HCT116 (cell line): ENCODE data around the gene PDGFA.

Experiments
- CEBPB ChIP-seq: IDR thresholded peaks from 2 replicates; pipeline ENCODE4 v1.6.1; 2012; ENCODE audit warnings: low read depth
- EGR1 ChIP-seq: IDR thresholded peaks from 2 replicates; pipeline ENCODE4 v1.6.1; 2012; ENCODE audit warnings: low read depth
- EZH2 ChIP-seq: fragments of 200-600 bp; sonication (generic); IDR thresholded peaks from 2 replicates; pipeline ENCODE4 v1.6.1; 2017; ENCODE audit warnings: antibody characterized with exemption, mixed run types
- EZH2phosphoT487 ChIP-seq: fragments of 200-600 bp; IDR thresholded peaks from 2 replicates; pipeline ENCODE4 v1.6.1; 2018; ENCODE audit warnings: antibody characterized with exemption, borderline replicate concordance
- MAX ChIP-seq: IDR thresholded peaks from 2 replicates; pipeline ENCODE4 v1.6.1; 2012
- POLR2A ChIP-seq: IDR thresholded peaks from 2 replicates; pipeline ENCODE4 v1.7.0; 2011; ENCODE audit warnings: borderline replicate concordance; ENCODE audit not compliant: insufficient read depth, insufficient read length; ENCODE audit errors: extremely low read depth
- POLR2AphosphoS5 ChIP-seq: IDR thresholded peaks from 2 replicates; pipeline ENCODE4 v1.6.1; 2011; ENCODE audit warnings: mild to moderate bottlenecking, low read depth, low read length, moderate library complexity
- RAD21 ChIP-seq: IDR thresholded peaks from 2 replicates; pipeline ENCODE4 v1.6.1; 2012; ENCODE audit warnings: low read depth, mild to moderate bottlenecking
- SIN3A ChIP-seq: IDR thresholded peaks from 2 replicates; pipeline ENCODE4 v1.6.1; 2012; ENCODE audit warnings: low read depth
- ZNF274 ChIP-seq: fragments of 200-500 bp; sonication (Bioruptor generic); IDR thresholded peaks from 2 replicates; pipeline ENCODE4 v1.6.1; 2014; ENCODE audit warnings: mild to moderate bottlenecking, low read depth, low read length, inconsistent platforms
- TF ChIP-seq, protein P1 (sequence below): IDR thresholded peaks from 2 replicates; pipeline ENCODE4 v1.6.1; 2012; ENCODE audit warnings: low read depth
- TF ChIP-seq, protein P2 (sequence below), 3 experiments: fragments of 200-600 bp in 1 of 3; sonication (generic) in 1 of 3; IDR thresholded peaks in 2 of 3; conservative IDR thresholded peaks in 1 of 3; 2 replicates each; pipeline ENCODE4 v1.5.1; 2012 to 2017; ENCODE audit warnings: low read depth in 2 of 3, low read length in 2 of 3, antibody characterized with exemption in 1 of 3, borderline replicate concordance in 1 of 3, control low read depth in 1 of 3, mild to moderate bottlenecking in 1 of 3, mixed read lengths in 1 of 3, mixed run types in 1 of 3, moderate library complexity in 1 of 3; ENCODE audit not compliant: insufficient read depth in 1 of 3
- TF ChIP-seq, protein P3 (sequence below): IDR thresholded peaks from 2 replicates; pipeline ENCODE4 v1.6.1; 2012

GRCh38 chr7:522071-522950 lies 2.7 kb upstream of the PDGFA start:
- TF ChIP-seq, protein P1, sequence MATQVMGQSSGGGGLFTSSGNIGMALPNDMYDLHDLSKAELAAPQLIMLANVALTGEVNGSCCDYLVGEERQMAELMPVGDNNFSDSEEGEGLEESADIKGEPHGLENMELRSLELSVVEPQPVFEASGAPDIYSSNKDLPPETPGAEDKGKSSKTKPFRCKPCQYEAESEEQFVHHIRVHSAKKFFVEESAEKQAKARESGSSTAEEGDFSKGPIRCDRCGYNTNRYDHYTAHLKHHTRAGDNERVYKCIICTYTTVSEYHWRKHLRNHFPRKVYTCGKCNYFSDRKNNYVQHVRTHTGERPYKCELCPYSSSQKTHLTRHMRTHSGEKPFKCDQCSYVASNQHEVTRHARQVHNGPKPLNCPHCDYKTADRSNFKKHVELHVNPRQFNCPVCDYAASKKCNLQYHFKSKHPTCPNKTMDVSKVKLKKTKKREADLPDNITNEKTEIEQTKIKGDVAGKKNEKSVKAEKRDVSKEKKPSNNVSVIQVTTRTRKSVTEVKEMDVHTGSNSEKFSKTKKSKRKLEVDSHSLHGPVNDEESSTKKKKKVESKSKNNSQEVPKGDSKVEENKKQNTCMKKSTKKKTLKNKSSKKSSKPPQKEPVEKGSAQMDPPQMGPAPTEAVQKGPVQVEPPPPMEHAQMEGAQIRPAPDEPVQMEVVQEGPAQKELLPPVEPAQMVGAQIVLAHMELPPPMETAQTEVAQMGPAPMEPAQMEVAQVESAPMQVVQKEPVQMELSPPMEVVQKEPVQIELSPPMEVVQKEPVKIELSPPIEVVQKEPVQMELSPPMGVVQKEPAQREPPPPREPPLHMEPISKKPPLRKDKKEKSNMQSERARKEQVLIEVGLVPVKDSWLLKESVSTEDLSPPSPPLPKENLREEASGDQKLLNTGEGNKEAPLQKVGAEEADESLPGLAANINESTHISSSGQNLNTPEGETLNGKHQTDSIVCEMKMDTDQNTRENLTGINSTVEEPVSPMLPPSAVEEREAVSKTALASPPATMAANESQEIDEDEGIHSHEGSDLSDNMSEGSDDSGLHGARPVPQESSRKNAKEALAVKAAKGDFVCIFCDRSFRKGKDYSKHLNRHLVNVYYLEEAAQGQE, result no peak
- TF ChIP-seq POLR2AphosphoS5 (no peak), EZH2 (no peak), EGR1 (no peak), SIN3A (no peak), POLR2A (no peak), MAX (no peak), RAD21 (no peak), EZH2phosphoT487 (no peak), CEBPB (no peak), ZNF274 (no peak)
- TF ChIP-seq, protein P2, sequence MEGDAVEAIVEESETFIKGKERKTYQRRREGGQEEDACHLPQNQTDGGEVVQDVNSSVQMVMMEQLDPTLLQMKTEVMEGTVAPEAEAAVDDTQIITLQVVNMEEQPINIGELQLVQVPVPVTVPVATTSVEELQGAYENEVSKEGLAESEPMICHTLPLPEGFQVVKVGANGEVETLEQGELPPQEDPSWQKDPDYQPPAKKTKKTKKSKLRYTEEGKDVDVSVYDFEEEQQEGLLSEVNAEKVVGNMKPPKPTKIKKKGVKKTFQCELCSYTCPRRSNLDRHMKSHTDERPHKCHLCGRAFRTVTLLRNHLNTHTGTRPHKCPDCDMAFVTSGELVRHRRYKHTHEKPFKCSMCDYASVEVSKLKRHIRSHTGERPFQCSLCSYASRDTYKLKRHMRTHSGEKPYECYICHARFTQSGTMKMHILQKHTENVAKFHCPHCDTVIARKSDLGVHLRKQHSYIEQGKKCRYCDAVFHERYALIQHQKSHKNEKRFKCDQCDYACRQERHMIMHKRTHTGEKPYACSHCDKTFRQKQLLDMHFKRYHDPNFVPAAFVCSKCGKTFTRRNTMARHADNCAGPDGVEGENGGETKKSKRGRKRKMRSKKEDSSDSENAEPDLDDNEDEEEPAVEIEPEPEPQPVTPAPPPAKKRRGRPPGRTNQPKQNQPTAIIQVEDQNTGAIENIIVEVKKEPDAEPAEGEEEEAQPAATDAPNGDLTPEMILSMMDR (IDR thresholded peaks at IDR 0.05 in 2 of 3, conservative IDR thresholded peaks at IDR 0.05 in 1 of 3; ENCODE audit: borderline replicate concordance in 1 of 3, insufficient read depth in 1 of 3, low read depth in 2 of 3, low read length in 2 of 3), result no peak
- TF ChIP-seq, protein P3, sequence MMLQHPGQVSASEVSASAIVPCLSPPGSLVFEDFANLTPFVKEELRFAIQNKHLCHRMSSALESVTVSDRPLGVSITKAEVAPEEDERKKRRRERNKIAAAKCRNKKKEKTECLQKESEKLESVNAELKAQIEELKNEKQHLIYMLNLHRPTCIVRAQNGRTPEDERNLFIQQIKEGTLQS, result no peak
